PFSK-1 (cell line): ENCODE results near the gene TRMU.

Source experiments
- FOXP2 ChIP-seq: optimal IDR thresholded peaks from 2 replicates; pipeline ENCODE3; 2011; ENCODE audit warnings: borderline replicate concordance, control low read depth, inconsistent platforms; ENCODE audit not compliant: insufficient read depth; ENCODE audit errors: extremely low read length, extremely low read depth
- POLR2AphosphoS5 ChIP-seq: IDR thresholded peaks from 2 replicates; pipeline ENCODE4 v1.6.1; 2012; ENCODE audit warnings: low read depth, mild to moderate bottlenecking, control low read depth, low read length, moderate library complexity
- SIN3A ChIP-seq: IDR thresholded peaks from 2 replicates; pipeline ENCODE4 v1.6.1; 2012; ENCODE audit warnings: mild to moderate bottlenecking, low read length, moderate library complexity, borderline replicate concordance; ENCODE audit not compliant: insufficient read depth
- TAF1 ChIP-seq: IDR thresholded peaks from 2 replicates; pipeline ENCODE4 v1.6.1; 2012; ENCODE audit warnings: low read length, control low read depth, borderline replicate concordance; ENCODE audit not compliant: insufficient read depth
- TF ChIP-seq, protein P1 (sequence below), 2 experiments: IDR thresholded peaks; 2 replicates each; pipeline versions ENCODE4 v1.6.1 to v1.8.0; 2011 to 2012; ENCODE audit warnings: low read depth in 2 of 2, low read length in 2 of 2, control low read depth in 1 of 2, inconsistent platforms in 1 of 2, mild to moderate bottlenecking in 1 of 2, moderate library complexity in 1 of 2; ENCODE audit not compliant: insufficient read depth in 1 of 2

TRMU gene

DNA sequence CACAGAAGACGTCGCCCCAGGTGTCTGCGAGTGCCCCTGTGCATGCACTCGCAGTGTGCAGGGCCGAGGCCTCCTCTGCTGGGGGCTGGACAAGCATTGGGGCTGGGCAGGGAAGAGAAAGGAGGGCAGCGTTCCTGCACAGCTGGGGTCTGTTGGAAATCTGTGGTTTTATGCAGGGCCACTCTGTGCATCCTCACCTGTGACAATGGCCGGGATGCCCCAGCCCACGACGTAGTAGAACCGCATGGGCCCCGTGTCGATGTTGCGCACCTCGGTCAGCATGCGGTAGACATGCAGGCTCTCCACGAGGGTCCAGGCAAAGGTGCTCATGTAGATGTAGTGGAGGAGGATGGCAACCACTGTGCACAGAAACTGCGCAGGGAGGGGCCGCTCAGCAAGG is 37.2 kb downstream of the TRMU start:
- TF ChIP-seq, protein P1, sequence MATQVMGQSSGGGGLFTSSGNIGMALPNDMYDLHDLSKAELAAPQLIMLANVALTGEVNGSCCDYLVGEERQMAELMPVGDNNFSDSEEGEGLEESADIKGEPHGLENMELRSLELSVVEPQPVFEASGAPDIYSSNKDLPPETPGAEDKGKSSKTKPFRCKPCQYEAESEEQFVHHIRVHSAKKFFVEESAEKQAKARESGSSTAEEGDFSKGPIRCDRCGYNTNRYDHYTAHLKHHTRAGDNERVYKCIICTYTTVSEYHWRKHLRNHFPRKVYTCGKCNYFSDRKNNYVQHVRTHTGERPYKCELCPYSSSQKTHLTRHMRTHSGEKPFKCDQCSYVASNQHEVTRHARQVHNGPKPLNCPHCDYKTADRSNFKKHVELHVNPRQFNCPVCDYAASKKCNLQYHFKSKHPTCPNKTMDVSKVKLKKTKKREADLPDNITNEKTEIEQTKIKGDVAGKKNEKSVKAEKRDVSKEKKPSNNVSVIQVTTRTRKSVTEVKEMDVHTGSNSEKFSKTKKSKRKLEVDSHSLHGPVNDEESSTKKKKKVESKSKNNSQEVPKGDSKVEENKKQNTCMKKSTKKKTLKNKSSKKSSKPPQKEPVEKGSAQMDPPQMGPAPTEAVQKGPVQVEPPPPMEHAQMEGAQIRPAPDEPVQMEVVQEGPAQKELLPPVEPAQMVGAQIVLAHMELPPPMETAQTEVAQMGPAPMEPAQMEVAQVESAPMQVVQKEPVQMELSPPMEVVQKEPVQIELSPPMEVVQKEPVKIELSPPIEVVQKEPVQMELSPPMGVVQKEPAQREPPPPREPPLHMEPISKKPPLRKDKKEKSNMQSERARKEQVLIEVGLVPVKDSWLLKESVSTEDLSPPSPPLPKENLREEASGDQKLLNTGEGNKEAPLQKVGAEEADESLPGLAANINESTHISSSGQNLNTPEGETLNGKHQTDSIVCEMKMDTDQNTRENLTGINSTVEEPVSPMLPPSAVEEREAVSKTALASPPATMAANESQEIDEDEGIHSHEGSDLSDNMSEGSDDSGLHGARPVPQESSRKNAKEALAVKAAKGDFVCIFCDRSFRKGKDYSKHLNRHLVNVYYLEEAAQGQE (IDR thresholded peaks at IDR 0.05; ENCODE audit: insufficient read depth in 1 of 2, low read depth in 2 of 2, low read length in 2 of 2): no peak
- TF ChIP-seq FOXP2: no peak
- no peak for TF ChIP-seq POLR2AphosphoS5
- no peak for TF ChIP-seq SIN3A
- no peak for TF ChIP-seq TAF1

DNA sequence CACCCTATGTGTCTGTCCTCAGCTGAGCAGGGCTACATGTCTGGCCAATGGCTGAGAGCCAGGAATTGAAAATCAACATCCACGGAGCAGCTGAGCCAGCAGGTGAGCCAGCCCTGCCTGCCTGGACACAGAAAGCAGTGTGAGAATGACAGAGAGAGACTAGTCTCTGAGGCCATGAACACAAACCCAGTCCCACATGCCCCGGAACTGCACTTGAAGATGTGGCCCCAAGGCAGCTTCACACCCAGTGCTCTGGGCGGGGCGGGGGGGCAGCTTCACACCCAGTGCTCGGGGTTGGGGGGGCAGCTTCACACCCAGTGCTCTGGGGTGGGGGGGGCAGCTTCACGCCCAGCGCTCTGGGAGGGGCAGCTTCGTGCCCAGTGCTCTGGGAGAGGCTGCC is 37.6 kb downstream of the TRMU start:
- TF ChIP-seq SIN3A: no peak
- TF ChIP-seq FOXP2: no peak
- TF ChIP-seq, protein P1 (IDR thresholded peaks at IDR 0.05; ENCODE audit: insufficient read depth in 1 of 2, low read depth in 2 of 2, low read length in 2 of 2): no peak
- TF ChIP-seq TAF1: no peak
- no peak for TF ChIP-seq POLR2AphosphoS5

DNA sequence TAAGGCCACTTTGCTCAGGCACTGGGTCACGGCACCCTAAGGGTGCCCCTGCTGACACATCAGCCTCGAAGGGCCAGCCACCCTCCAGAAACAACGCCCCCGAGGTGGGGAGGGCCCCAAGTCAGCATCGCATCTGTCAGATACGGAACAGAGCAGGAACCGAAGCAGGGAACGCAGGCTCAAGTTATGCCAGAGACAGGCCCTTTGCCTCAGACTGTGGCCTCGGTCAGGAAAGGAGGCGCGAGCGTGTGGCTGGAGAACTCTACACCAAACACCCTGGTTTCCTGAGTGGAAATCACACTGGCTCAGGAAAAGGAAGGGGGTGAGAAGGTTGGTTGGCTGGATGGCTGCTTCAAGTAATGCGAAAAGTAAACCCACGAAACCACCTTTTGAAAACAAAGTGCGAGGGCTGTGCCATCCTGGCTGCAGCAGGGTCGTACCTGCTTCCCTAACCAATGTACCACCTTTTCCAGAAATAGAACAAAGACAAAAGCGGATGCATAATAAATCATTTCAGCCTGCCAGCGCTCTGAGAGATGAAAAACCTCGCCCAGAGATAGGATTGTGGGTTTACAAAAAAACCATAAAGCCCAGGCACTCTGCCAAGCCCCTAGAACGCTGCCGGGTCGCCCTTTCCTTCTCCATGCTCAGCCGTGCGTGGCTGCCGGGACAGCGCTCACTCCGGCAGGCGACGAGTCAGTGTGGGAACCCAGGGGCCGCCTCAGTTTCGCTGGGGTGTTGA is 38.6 kb downstream of the TRMU start:
- TF ChIP-seq, protein P1 (IDR thresholded peaks at IDR 0.05; ENCODE audit: insufficient read depth in 1 of 2, low read depth in 2 of 2, low read length in 2 of 2): no peak
- TF ChIP-seq TAF1 (no peak), FOXP2 (no peak), POLR2AphosphoS5 (no peak), SIN3A (no peak)

DNA sequence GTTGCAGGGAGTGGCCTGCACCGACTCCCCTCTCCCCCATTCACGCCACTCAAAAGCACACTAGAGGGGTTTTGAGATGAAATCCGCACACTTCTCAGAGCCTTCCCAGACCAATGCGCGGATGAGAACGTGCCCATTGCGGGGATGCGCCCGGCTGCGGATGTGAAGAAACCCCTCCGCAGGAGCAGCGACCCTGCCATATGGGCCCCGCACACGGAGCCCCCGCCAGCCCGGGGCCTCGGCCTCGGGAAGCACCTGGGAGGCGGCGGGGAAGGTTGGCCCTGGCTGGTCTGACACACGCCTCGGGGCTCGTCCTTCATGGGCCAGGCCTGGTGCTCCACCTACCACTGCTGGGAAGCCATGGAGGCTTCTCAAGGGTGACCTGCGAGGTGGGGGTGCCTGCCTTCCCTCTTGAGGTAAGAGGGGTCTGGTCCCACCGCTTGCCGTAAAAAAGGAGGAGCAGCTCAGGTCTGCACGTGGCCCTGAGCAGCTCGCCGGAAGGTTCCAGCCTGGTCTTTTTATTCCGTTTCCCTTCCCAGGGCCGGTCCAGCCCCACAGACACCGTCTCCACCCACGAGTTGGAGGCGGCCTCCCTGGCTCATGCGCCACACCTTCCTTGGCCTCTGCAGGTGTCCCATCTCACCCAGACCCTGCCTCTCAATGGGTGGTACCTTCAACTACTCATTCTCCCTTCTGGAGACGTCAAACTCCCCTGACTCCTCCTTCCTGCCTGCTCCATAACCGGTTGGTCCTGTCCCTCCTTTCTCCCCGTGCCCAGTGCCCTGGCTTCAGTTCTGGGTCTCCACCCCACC is 39.4 kb downstream of the TRMU start:
- TF ChIP-seq TAF1 (no peak), FOXP2 (no peak), POLR2AphosphoS5 (no peak), SIN3A (no peak)
- TF ChIP-seq, protein P1 (IDR thresholded peaks at IDR 0.05; ENCODE audit: insufficient read depth in 1 of 2, low read depth in 2 of 2, low read length in 2 of 2): no peak

DNA sequence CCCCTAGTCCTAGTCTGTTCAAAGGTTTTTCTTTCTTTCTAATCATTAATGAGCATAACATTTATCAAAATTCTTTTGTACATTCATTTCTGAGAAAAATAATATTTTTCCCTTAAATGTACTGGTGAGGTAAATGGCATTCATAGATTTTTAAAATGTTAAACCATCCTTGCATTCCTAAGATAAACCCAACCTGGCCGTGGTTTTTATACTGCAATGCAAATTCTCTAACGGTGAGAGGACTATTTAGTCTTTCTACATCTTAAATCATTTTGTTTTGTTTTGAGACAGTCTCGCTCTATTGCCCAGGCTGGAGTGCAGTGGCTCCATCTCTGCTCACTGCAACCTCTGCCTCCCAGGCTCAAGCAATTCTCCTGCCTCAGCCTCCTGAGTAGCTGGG is 40.6 kb downstream of the TRMU start:
- TF ChIP-seq, protein P1 (IDR thresholded peaks at IDR 0.05; ENCODE audit: insufficient read depth in 1 of 2, low read depth in 2 of 2, low read length in 2 of 2): no peak
- no peak for TF ChIP-seq SIN3A
- no peak for TF ChIP-seq TAF1
- TF ChIP-seq FOXP2: no peak
- no peak for TF ChIP-seq POLR2AphosphoS5
